ENCODE data around the gene VPS4A. TPM values are rescaled to one million over a fixed set of nuclear protein-coding genes. Genes with fewer than 3 reads are reported as not detected.
"Not testable (repeated sequence)": the region's sequence is repeated elsewhere in the genome, so short reads cannot be mapped to it uniquely, and the experiment has no call there.

Gene VPS4A
- total RNA-seq, 1 donor from 2014 or later = 29.2 TPM

GRCh38 chr16:69351309-69352027 is 40.3 kb downstream of the VPS4A start, which contains the start of gene TMED6:
Gene TMED6 (minus strand): TSS chr16:69351786. CDS start chr16:69351753, 33 bp downstream.
- DNase-seq (ENCODE audit: low spot score) = no peak
- H3K27me3 Mint-ChIP-seq (ENCODE audit: low read depth) = no peaks in the 10 kb centered on the region
- H3K4me1 Mint-ChIP-seq (ENCODE audit: low read depth) = no peaks in the 10 kb centered on the region
- no peak within 1 kb of the TSS for H3K27ac Mint-ChIP-seq (ENCODE audit: unreplicated experiment)
- H3K36me3 Mint-ChIP-seq (ENCODE audit: low read depth) = peaks cover 8% of the 10 kb centered on the region
- no peaks in the 10 kb centered on the region for H3K9me3 Mint-ChIP-seq (ENCODE audit: low read depth)
- no peak for TF ChIP-seq CTCF (IDR thresholded peaks at IDR 0.05)
- H3K4me3 Mint-ChIP-seq (ENCODE audit: unreplicated experiment) = no peak within 1 kb of the TSS

- H3K27ac Mint-ChIP-seq (ENCODE audit: unreplicated experiment); H3K9me3 Mint-ChIP-seq (ENCODE audit: low read depth); H3K4me3 Mint-ChIP-seq (ENCODE audit: unreplicated experiment); H3K4me1 Mint-ChIP-seq (ENCODE audit: low read depth); DNase-seq (ENCODE audit: low spot score); H3K27me3 Mint-ChIP-seq (ENCODE audit: low read depth): not testable (repeated sequence)
- peaks cover 13% of the 10 kb centered on the region for H3K36me3 Mint-ChIP-seq (ENCODE audit: low read depth)
Observed at GRCh38 chr16:69360070-69360469, 48.9 kb downstream of the VPS4A start.

- peaks cover 24% of the 10 kb centered on the region for H3K36me3 Mint-ChIP-seq (ENCODE audit: low read depth)
- DNase-seq (ENCODE audit: low spot score) = no peak
- no peak overlapping the region for H3K4me3 Mint-ChIP-seq (ENCODE audit: unreplicated experiment)
- no peak for TF ChIP-seq CTCF (IDR thresholded peaks at IDR 0.05)
- no peaks in the 10 kb centered on the region for H3K9me3 Mint-ChIP-seq (ENCODE audit: low read depth)
- no peak overlapping the region for H3K27ac Mint-ChIP-seq (ENCODE audit: unreplicated experiment)
- no peaks in the 10 kb centered on the region for H3K27me3 Mint-ChIP-seq (ENCODE audit: low read depth)
- no peaks in the 10 kb centered on the region for H3K4me1 Mint-ChIP-seq (ENCODE audit: low read depth)
Observed at GRCh38 chr16:69363281-69363717, 52.1 kb downstream of the VPS4A start.

- H3K9me3 Mint-ChIP-seq (ENCODE audit: low read depth) = no peaks in the 10 kb centered on the region
- no peak for TF ChIP-seq CTCF (IDR thresholded peaks at IDR 0.05)
- no peak overlapping the region for H3K27ac Mint-ChIP-seq (ENCODE audit: unreplicated experiment)
- no peaks in the 10 kb centered on the region for H3K27me3 Mint-ChIP-seq (ENCODE audit: low read depth)
- H3K4me3 Mint-ChIP-seq (ENCODE audit: unreplicated experiment) = no peak overlapping the region
- H3K4me1 Mint-ChIP-seq (ENCODE audit: low read depth) = no peaks in the 10 kb centered on the region
- peaks cover 28% of the 10 kb centered on the region for H3K36me3 Mint-ChIP-seq (ENCODE audit: low read depth)
- DNase-seq (ENCODE audit: low spot score) = no peak
Observed at GRCh38 chr16:69364088-69364487, 52.9 kb downstream of the VPS4A start.

GRCh38 chr16:69365901-69366300 is 54.8 kb downstream of the VPS4A start:
- no peak overlapping the region for H3K27ac Mint-ChIP-seq (ENCODE audit: unreplicated experiment)
- H3K4me1 Mint-ChIP-seq (ENCODE audit: low read depth) = no peaks in the 10 kb centered on the region
- H3K9me3 Mint-ChIP-seq (ENCODE audit: low read depth) = no peaks in the 10 kb centered on the region
- no peak overlapping the region for H3K4me3 Mint-ChIP-seq (ENCODE audit: unreplicated experiment)
- no peak for DNase-seq (ENCODE audit: low spot score)
- H3K27me3 Mint-ChIP-seq (ENCODE audit: low read depth) = no peaks in the 10 kb centered on the region
- no peak for TF ChIP-seq CTCF (IDR thresholded peaks at IDR 0.05)
- peaks cover 38% of the 10 kb centered on the region for H3K36me3 Mint-ChIP-seq (ENCODE audit: low read depth)

- DNase-seq (ENCODE audit: low spot score) = no peak
- H3K27ac Mint-ChIP-seq (ENCODE audit: unreplicated experiment) = no peak overlapping the region
- no peaks in the 10 kb centered on the region for H3K27me3 Mint-ChIP-seq (ENCODE audit: low read depth)
- no peaks in the 10 kb centered on the region for H3K9me3 Mint-ChIP-seq (ENCODE audit: low read depth)
- no peak overlapping the region for H3K4me3 Mint-ChIP-seq (ENCODE audit: unreplicated experiment)
- H3K36me3 Mint-ChIP-seq (ENCODE audit: low read depth) = peaks cover 39% of the 10 kb centered on the region
- H3K4me1 Mint-ChIP-seq (ENCODE audit: low read depth) = no peaks in the 10 kb centered on the region
- TF ChIP-seq CTCF (IDR thresholded peaks at IDR 0.05) = no peak
Observed at GRCh38 chr16:69366431-69366830, 55.3 kb downstream of the VPS4A start.
